Loucy (cell line): Measurements from ENCODE around the gene PDIA4.

Source experiments
- H2AFZ ChIP-seq: fragments of 200-600 bp; sonication (generic); 2 replicates; pipeline ENCODE4 v1.6.0; 2016; ENCODE audit warnings: antibody characterized with exemption, mild to moderate bottlenecking, low read length, moderate library complexity
- H3F3A ChIP-seq: fragments of 200-600 bp; 2 replicates; pipeline ENCODE4 v1.6.0; 2016; ENCODE audit warnings: antibody characterized with exemption, low read depth, mild to moderate bottlenecking
- H3K27me3 ChIP-seq: fragments of 200-600 bp; sonication (generic); 2 replicates; pipeline ENCODE4 v1.6.1; 2014; ENCODE audit warnings: low read length, mild to moderate bottlenecking; ENCODE audit not compliant: insufficient read depth, poor library complexity, severe bottlenecking
- H3K36me3 ChIP-seq: fragments of 200-600 bp; sonication (generic); 2 replicates; pipeline ENCODE4 v1.6.1; 2016; ENCODE audit warnings: low read length; ENCODE audit not compliant: insufficient read depth
- H3K4me1 ChIP-seq: fragments of 200-600 bp; sonication (generic); 2 replicates; pipeline ENCODE4 v1.5.1; 2014; ENCODE audit warnings: low read length, mild to moderate bottlenecking; ENCODE audit not compliant: insufficient read depth, poor library complexity, severe bottlenecking
- H3K4me2 ChIP-seq: fragments of 200-600 bp; sonication (generic); 2 replicates; pipeline ENCODE4 v1.6.0; 2014; ENCODE audit warnings: antibody characterized with exemption, low read length, low read depth, mild to moderate bottlenecking; ENCODE audit not compliant: poor library complexity, severe bottlenecking
- H3K4me3 ChIP-seq: fragments of 200-600 bp; sonication (generic); 2 replicates; pipeline ENCODE4 v1.5.1; 2014; ENCODE audit warnings: low read length, mild to moderate bottlenecking, mixed read lengths; ENCODE audit not compliant: poor library complexity, severe bottlenecking
- H3K79me2 ChIP-seq: fragments of 200-600 bp; sonication (generic); 2 replicates; pipeline ENCODE4 v1.6.1; 2014; ENCODE audit warnings: low read length; ENCODE audit not compliant: insufficient read depth
- H3K9ac ChIP-seq: fragments of 200-600 bp; sonication (generic); 2 replicates; pipeline ENCODE4 v1.6.0; 2014; ENCODE audit warnings: mild to moderate bottlenecking, low read depth, low read length, moderate library complexity; ENCODE audit not compliant: poor library complexity, severe bottlenecking
- H3K9me2 ChIP-seq: fragments of 200-600 bp; sonication (generic); replicated peaks from 2 replicates; pipeline ENCODE4 v1.6.1; 2016; ENCODE audit warnings: low read depth, low read length, mixed read lengths
- H3K9me3 ChIP-seq: fragments of 200-600 bp; sonication (generic); 2 replicates; pipeline ENCODE4 v1.6.1; 2014; ENCODE audit warnings: mild to moderate bottlenecking, antibody characterized with exemption, low read length, low read depth; ENCODE audit not compliant: insufficient read depth
- H4K20me1 ChIP-seq: fragments of 200-600 bp; sonication (generic); 2 replicates; pipeline ENCODE4 v1.6.0; 2014; ENCODE audit warnings: antibody characterized with exemption, low read length, mild to moderate bottlenecking; ENCODE audit not compliant: insufficient read depth, poor library complexity, severe bottlenecking
- EZH2phosphoT487 ChIP-seq: fragments of 200-600 bp; IDR thresholded peaks from 2 replicates; pipeline ENCODE4 v1.6.1; 2018; ENCODE audit warnings: antibody characterized with exemption, mild to moderate bottlenecking, moderate library complexity, borderline replicate concordance
- TF ChIP-seq, protein P1 (sequence below): fragments of 200-600 bp; sonication (generic); conservative IDR thresholded peaks from 2 replicates; pipeline ENCODE4 v1.5.1; 2014; ENCODE audit warnings: mild to moderate bottlenecking, antibody characterized with exemption, low read length

Gene PDIA4

DNA sequence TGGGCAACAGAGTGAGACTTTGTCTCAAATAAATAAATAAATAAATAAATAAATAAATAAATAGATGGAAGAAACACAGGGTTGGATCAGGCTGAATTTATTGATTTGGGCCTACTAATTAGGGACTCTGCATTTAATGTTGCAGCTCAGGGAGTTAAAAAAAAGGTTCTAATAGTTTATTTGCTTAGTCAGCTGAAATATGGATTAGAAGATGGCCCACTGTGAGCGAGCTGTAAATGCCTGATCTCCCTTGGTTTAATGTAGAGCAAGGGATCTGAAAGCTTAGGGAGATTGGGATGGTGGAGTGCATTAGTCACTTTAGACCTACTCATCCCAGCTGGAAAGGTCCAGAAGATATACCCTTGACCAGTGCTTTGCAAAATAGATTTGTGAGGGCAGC is 25.1 kb upstream of the PDIA4 start:
- H3K36me3 ChIP-seq: no peaks in the 10 kb centered on the region
- no peaks in the 10 kb centered on the region for H3K9me2 ChIP-seq
- TF ChIP-seq EZH2phosphoT487: no peak
- TF ChIP-seq, protein P1, sequence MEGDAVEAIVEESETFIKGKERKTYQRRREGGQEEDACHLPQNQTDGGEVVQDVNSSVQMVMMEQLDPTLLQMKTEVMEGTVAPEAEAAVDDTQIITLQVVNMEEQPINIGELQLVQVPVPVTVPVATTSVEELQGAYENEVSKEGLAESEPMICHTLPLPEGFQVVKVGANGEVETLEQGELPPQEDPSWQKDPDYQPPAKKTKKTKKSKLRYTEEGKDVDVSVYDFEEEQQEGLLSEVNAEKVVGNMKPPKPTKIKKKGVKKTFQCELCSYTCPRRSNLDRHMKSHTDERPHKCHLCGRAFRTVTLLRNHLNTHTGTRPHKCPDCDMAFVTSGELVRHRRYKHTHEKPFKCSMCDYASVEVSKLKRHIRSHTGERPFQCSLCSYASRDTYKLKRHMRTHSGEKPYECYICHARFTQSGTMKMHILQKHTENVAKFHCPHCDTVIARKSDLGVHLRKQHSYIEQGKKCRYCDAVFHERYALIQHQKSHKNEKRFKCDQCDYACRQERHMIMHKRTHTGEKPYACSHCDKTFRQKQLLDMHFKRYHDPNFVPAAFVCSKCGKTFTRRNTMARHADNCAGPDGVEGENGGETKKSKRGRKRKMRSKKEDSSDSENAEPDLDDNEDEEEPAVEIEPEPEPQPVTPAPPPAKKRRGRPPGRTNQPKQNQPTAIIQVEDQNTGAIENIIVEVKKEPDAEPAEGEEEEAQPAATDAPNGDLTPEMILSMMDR: no peak
- no peak overlapping the region for H2AFZ ChIP-seq
- no peaks in the 10 kb centered on the region for H3F3A ChIP-seq
- no peaks in the 10 kb centered on the region for H3K4me1 ChIP-seq
- H3K79me2 ChIP-seq: no peaks in the 10 kb centered on the region
- H3K27me3 ChIP-seq: no peaks in the 10 kb centered on the region
- H3K9me3 ChIP-seq: no peaks in the 10 kb centered on the region
- H3K4me3 ChIP-seq: no peak overlapping the region
- no peak overlapping the region for H3K9ac ChIP-seq
- H3K4me2 ChIP-seq: no peak overlapping the region
- H4K20me1 ChIP-seq: no peaks in the 10 kb centered on the region

DNA sequence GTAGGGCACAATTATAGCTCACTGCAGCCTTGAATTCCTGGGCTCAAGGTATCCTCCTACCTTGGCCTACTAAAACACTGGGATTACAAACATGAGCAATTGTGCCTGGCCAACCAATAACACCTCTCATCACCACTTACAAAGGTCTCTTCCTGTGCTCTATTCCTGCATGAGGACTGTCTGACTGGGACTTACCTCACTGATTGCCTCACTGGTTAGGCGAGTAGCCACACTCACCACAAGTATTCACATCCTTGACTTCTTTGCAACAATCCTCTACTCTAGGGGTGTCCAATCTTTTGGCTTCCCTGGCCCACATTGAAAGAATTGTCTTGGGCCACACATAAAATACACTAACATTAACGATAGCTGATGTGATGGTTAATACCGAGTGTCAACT is 22.6 kb upstream of the PDIA4 start:
- H3K79me2 ChIP-seq: no peaks in the 10 kb centered on the region
- no peak overlapping the region for H3K9ac ChIP-seq
- H3K27me3 ChIP-seq: no peaks in the 10 kb centered on the region
- no peaks in the 10 kb centered on the region for H3K9me2 ChIP-seq
- H3K9me3 ChIP-seq: no peaks in the 10 kb centered on the region
- no peak overlapping the region for H2AFZ ChIP-seq
- no peak overlapping the region for H3K4me2 ChIP-seq
- H3K4me3 ChIP-seq: no peak overlapping the region
- TF ChIP-seq, protein P1: no peak
- no peak for TF ChIP-seq EZH2phosphoT487
- H3K36me3 ChIP-seq: no peaks in the 10 kb centered on the region
- H3F3A ChIP-seq: no peaks in the 10 kb centered on the region
- H3K4me1 ChIP-seq: no peaks in the 10 kb centered on the region
- no peaks in the 10 kb centered on the region for H4K20me1 ChIP-seq

DNA sequence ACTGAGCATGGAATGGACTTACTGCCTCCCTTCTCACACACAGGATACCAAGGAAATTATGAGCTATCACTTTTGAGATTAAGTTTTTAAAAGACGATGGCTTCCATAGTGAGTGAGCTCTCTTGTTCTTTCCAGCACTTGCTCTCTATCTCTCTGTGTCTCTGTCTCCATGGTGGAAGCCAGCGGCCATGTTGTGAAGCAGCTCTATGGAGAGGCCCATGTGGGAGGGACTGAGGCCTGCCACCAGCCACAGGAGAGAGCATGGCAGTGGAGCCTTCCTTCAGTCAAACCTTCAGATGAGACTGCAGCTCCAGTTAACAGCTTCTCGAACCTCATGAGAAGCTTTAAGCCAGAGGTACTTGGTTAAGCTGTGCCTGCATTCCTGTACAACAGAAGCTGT is 20.5 kb upstream of the PDIA4 start:
- Histone ChIP-seq H3K79me2 (no peaks in the 10 kb centered on the region), H2AFZ (peak overlapping the region; percentile 3; the same call in 1 of the 2 replicates)
- TF ChIP-seq, protein P1: no peak
- TF ChIP-seq EZH2phosphoT487: no peak

More for the DNA sequence above, 20.5 kb upstream of the PDIA4 start:
- H3K9me3 ChIP-seq: no peaks in the 10 kb centered on the region
- H4K20me1 ChIP-seq: no peaks in the 10 kb centered on the region
- no peaks in the 10 kb centered on the region for H3K36me3 ChIP-seq
- no peaks in the 10 kb centered on the region for H3K4me1 ChIP-seq
- H3K9ac ChIP-seq: no peak overlapping the region
- no peaks in the 10 kb centered on the region for H3F3A ChIP-seq
- no peaks in the 10 kb centered on the region for H3K9me2 ChIP-seq
- H3K27me3 ChIP-seq: no peaks in the 10 kb centered on the region
- no peak overlapping the region for H3K4me3 ChIP-seq
- no peak overlapping the region for H3K4me2 ChIP-seq
